HepG2 (cell line): Measurements from ENCODE around the gene GLIPR1. TPM values are rescaled to one million over a fixed set of nuclear protein-coding genes. Genes with fewer than 3 reads are reported as not detected.

Experiments used
- ATAC-seq: fragments of 200-7000 bp; cut with Tn5 transposase; 3 replicates; pipeline ENCODE4 v1.9.1; 2020; ENCODE audit warnings: mild to moderate bottlenecking, moderate library complexity
- BruUV-seq: library from RNA; stranded (reverse); fragments of 400-500 nt; replicated peaks from 2 replicates; lab custom pipeline; 2021; lab: Mats Ljungman, UMichigan
- CTCF ChIA-PET: fragments of 300-600 bp; formaldehyde crosslinking; extraction: SDS; loops from one replicate; lab custom pipeline; 2021; ENCODE audit warnings: low total read pairs, inconsistent platforms, low intra/inter-chr PET ratio; lab: Yijun Ruan, JAX
- POLR2A ChIA-PET: fragments of 350-600 bp; sonication (Branson Sonifier 250); formaldehyde crosslinking; loops from one replicate; lab custom pipeline; 2020; ENCODE audit warnings: antibody characterized with exemption, inconsistent platforms; lab: Yijun Ruan, JAX
- DNase-seq: peaks from one replicate; pipeline ENCODE4 v3.0.0-alpha.2; 2015; ENCODE audit warnings: low spot score
- FAIRE-seq: peaks from 3 replicates; lab custom pipeline; 2011; peaks lifted over from hg19 to GRCh38; lab: Jason Lieb, UNC
- H2AFZ ChIP-seq: one replicate; pipeline ENCODE4 v1.6.1; 2011; ENCODE audit warnings: low read length, inconsistent platforms
- H3K27ac ChIP-seq: fragments of 300-600 bp; 3 replicates; pipeline ENCODE4 v1.8.0; 2011; ENCODE audit warnings: mixed run types, mild to moderate bottlenecking, mixed read lengths, low read length, inconsistent platforms; ENCODE audit not compliant: insufficient read depth; ENCODE audit errors: extremely low read length
- H3K27me3 ChIP-seq, 2 experiments: fragments of 200-600 bp in 1 of 2; 2 replicates in 1 of 2; 3 replicates in 1 of 2; pipeline versions ENCODE4 v1.6.0 to v1.8.0; 2011; ENCODE audit warnings: low read length in 2 of 2, mild to moderate bottlenecking in 2 of 2, moderate library complexity in 2 of 2, inconsistent platforms in 1 of 2; ENCODE audit not compliant: insufficient read depth in 2 of 2, control insufficient read depth in 1 of 2
- H3K36me3 ChIP-seq, 2 experiments: fragments of 200-600 bp in 1 of 2; replicated peaks in 1 of 2; 2 replicates in 1 of 2; 3 replicates in 1 of 2; pipeline versions ENCODE4 v1.5.1 to v1.8.0; 2011; ENCODE audit warnings: low read length in 2 of 2, inconsistent platforms in 1 of 2; ENCODE audit not compliant: insufficient read depth in 2 of 2, control insufficient read depth in 1 of 2
- H3K4me1 ChIP-seq: 2 replicates; pipeline ENCODE4 v1.5.1; 2012; ENCODE audit warnings: low read length, inconsistent platforms; ENCODE audit not compliant: insufficient read depth
- H3K4me2 ChIP-seq: 2 replicates; pipeline ENCODE4 v1.6.0; 2011; ENCODE audit warnings: low read depth, low read length, inconsistent platforms
- H3K4me3 ChIP-seq, 3 experiments: fragments of 200-600 bp in 1 of 3; sonication (generic), shearing (Covaris generic) in 1 of 3; replicated peaks in 1 of 3; 2 replicates each; pipeline ENCODE4 v1.5.1; 2011 to 2016; ENCODE audit warnings: low read length in 3 of 3, inconsistent platforms in 2 of 3, low read depth in 2 of 3, mild to moderate bottlenecking in 2 of 3, control low read depth in 1 of 3, mixed read lengths in 1 of 3; ENCODE audit not compliant: insufficient read depth in 1 of 3
- H3K79me2 ChIP-seq: one replicate; pipeline ENCODE4 v1.6.1; 2011; ENCODE audit warnings: low read length, inconsistent platforms; ENCODE audit not compliant: insufficient read depth
- H3K9ac ChIP-seq: 2 replicates; pipeline ENCODE4 v1.6.0; 2011; ENCODE audit warnings: mild to moderate bottlenecking, low read depth, low read length, inconsistent platforms; ENCODE audit not compliant: insufficient read depth
- H3K9me3 ChIP-seq: 2 replicates; pipeline ENCODE4 v1.5.1; 2012; ENCODE audit warnings: mild to moderate bottlenecking, low read length
- H4K20me1 ChIP-seq: 2 replicates; pipeline ENCODE4 v1.6.0; 2011; ENCODE audit warnings: inconsistent platforms, mild to moderate bottlenecking, low read length, moderate library complexity; ENCODE audit not compliant: insufficient read depth
- CERS6 ChIP-seq: sonication (generic); formaldehyde crosslinking; IDR thresholded peaks from 2 replicates; pipeline ENCODE4 v1.5.0; 2020; ENCODE audit warnings: missing genetic modification reagents
- TBX2 ChIP-seq: sonication (generic); formaldehyde crosslinking; IDR thresholded peaks from 2 replicates; pipeline ENCODE4 v1.5.0; 2020; ENCODE audit warnings: missing genetic modification reagents, mild to moderate bottlenecking, borderline replicate concordance
- ZNF644 ChIP-seq: IDR thresholded peaks from 2 replicates; pipeline ENCODE4 v1.6.1; 2016; ENCODE audit warnings: low read depth
- WGBS: methylation state at CpG from one replicate; pipeline ENCODE4 v1.1.6; 2017; ENCODE audit warnings: low lambda C conversion rate; 5-methylcytosine and 5-hydroxymethylcytosine counted together
- in situ Hi-C: cut with HindIII; loops from 2 replicates; pipeline ENCODE4 v1.10.0; 2017; ENCODE audit warnings: low pct_unique_long_range_greater_than_20kb; ENCODE audit not compliant: extremely low pct_ligation_motif_present
- intact Hi-C: fragments of 100-400 bp; cut with micrococcal nuclease; formaldehyde crosslinking; loops from one replicate; pipeline ENCODE4 v1.10.0; 2022; ENCODE audit not compliant: unreplicated experiment
- polyA plus RNA-seq, 8 experiments: library from polyadenylated mRNA; depleted of rRNA in 3 of 8; stranded (reverse) in 7 of 8; unstranded in 1 of 8; fragments of >200 nt; fragmentation: Illumina TruSeq in 4 of 8; extraction: Trizol in 4 of 8; gene quantifications; 2 replicates each; pipeline versions ENCODE4 v1.2.1 to v1.2.3, GENCODE V29; 2011 to 2016; ENCODE audit warnings: low read depth in 4 of 8, missing spikeins in 1 of 8, mixed read lengths in 1 of 8; ENCODE audit not compliant: insufficient read depth in 1 of 8
- total RNA-seq, 5 experiments: library from RNA; depleted of rRNA; stranded (reverse); fragments of >200 nt; fragmentation: Illumina TruSeq; extraction: Trizol; gene quantifications; 2 replicates each; pipeline ENCODE4 v1.2.3, GENCODE V29; 2016; ENCODE audit warnings: low read depth in 1 of 5

GLIPR1 gene
- total and polyA plus RNA-seq, 2 of the 13 experiments (the other 11 are each of a cell fraction or from before 2014, with no cell fraction given), result 1.9 to 5.0 TPM

GRCh38 chr12:75529316-75529715, 48.8 kb downstream of the GLIPR1 start:
- FAIRE-seq, result no peak
- H3K36me3 ChIP-seq, result no peaks in the 10 kb centered on the region
- TF ChIP-seq TBX2, result no peak
- TF ChIP-seq, all 625 proteins: peak for 0
- intact Hi-C loops (loop anchor here (10.0 kb wide), 3 partner anchors 95 to 935 kb away; no protein-coding TSS in a partner anchor), in situ Hi-C loops (loop anchor here (25.0 kb wide), 1 partner anchor 933 kb away; no protein-coding TSS in a partner anchor)
- ATAC-seq (no peak), DNase-seq (no peak)
- Histone ChIP-seq H3K9ac (no peak overlapping the region), H4K20me1 (no peaks in the 10 kb centered on the region), H3K79me2 (no peaks in the 10 kb centered on the region), H3K27me3 (no peaks in the 10 kb centered on the region; a peak in 1 of 5 replicates), H3K4me1 (peaks cover 5% of the 10 kb centered on the region; the same call in 1 of the 2 replicates), H3K4me3 (no peak overlapping the region), H3K4me2 (no peak overlapping the region), H3K9me3 (no peaks in the 10 kb centered on the region), H2AFZ (no peak overlapping the region), H3K27ac (no peak overlapping the region)
- ChIA-PET CTCF (no interaction called here), POLR2A (no interaction called here)
- BruUV-seq, result no TSS peak
- 32% methylated on average over 1 of the region's 1 CpG for WGBS

GRCh38 chr12:75529826-75530225, 49.3 kb downstream of the GLIPR1 start:
- no peak for FAIRE-seq
- CTCF ChIA-PET, result no interaction called here
- POLR2A ChIA-PET, result no interaction called here
- H3K4me3 ChIP-seq, result no peak overlapping the region
- intact Hi-C loops (loop anchor here (10.0 kb wide), 3 partner anchors 95 to 935 kb away; no protein-coding TSS in a partner anchor), in situ Hi-C loops (loop anchor here (25.0 kb wide), 1 partner anchor 932 kb away; no protein-coding TSS in a partner anchor)
- H3K4me1 ChIP-seq, result peaks cover 5% of the 10 kb centered on the region; the same call in 1 of the 2 replicates
- H3K36me3 ChIP-seq, result no peaks in the 10 kb centered on the region
- no peaks in the 10 kb centered on the region; a peak in 1 of 5 replicates for H3K27me3 ChIP-seq
- H2AFZ ChIP-seq, result no peak overlapping the region
- no peak overlapping the region for H3K27ac ChIP-seq
- TF ChIP-seq ZNF644 (CRISPR knock-in tag), result no peak
- TF ChIP-seq CERS6 (CRISPR knock-in tag), result no peak
- BruUV-seq, result no TSS peak
- no peaks in the 10 kb centered on the region for H3K9me3 ChIP-seq
- no peak for ATAC-seq
- WGBS, result 6% methylated on average over 1 of the region's 1 CpG
- H4K20me1 ChIP-seq, result no peaks in the 10 kb centered on the region
- DNase-seq, result no peak
- H3K79me2 ChIP-seq, result no peaks in the 10 kb centered on the region
- no peak overlapping the region for H3K9ac ChIP-seq
- H3K4me2 ChIP-seq, result no peak overlapping the region
